HG02763 (cell line): ENCODE data around the gene BCDIN3D.
"Not testable (repeated sequence)": the region's sequence is repeated elsewhere in the genome, so short reads cannot be mapped to it uniquely, and the experiment has no call there.

Experiments used
- ATAC-seq: cut with Tn5 transposase; IDR thresholded peaks from one replicate; pipeline ENCODE4 v1.9.1; 2021; ENCODE audit warnings: mild to moderate bottlenecking, moderate library complexity; ENCODE audit not compliant: unreplicated experiment

The BCDIN3D gene, protein sequence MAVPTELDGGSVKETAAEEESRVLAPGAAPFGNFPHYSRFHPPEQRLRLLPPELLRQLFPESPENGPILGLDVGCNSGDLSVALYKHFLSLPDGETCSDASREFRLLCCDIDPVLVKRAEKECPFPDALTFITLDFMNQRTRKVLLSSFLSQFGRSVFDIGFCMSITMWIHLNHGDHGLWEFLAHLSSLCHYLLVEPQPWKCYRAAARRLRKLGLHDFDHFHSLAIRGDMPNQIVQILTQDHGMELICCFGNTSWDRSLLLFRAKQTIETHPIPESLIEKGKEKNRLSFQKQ

GRCh38 chr12:49842519-49843352 is at the start of gene BCDIN3D:
Gene BCDIN3D (minus strand): TSS chr12:49843106. CDS start chr12:49843087, 19 bp downstream.
- ATAC-seq: peak; percentile 90

DNA sequence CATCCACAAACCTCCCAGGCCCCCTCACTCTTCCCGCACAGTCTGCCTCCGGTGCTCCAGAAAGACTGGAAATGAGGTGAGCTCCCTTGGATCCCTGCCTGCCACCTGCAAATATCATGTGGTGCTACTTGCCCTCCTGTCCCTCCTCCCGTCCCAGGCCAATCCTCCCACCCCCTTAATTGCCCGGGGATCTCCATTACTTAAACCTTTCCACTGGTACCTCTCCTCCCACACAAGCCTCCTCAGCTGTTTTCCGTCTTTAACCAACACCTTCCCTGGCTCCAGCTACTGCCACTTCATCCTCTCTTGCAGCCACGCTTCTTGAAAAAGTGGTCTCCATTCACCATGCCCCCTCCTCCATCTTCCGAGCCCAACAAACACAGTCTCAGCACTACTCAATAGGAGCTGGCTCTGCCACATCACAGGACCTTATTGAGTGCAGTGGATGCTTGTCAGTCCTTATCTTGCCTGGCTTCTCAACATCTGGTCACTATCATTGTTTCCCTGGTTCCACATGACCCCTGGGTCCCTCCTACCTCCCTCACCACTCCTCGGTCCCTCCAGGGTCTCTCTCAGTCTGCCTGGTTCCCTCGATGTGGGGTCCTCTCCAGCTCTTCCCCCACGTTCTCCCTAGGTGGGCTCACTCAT is 49.3 kb upstream of the BCDIN3D start:
- ATAC-seq: no peak

GRCh38 chr12:49891476-49891875 is 48.6 kb upstream of the BCDIN3D start:
- no peak for ATAC-seq

DNA sequence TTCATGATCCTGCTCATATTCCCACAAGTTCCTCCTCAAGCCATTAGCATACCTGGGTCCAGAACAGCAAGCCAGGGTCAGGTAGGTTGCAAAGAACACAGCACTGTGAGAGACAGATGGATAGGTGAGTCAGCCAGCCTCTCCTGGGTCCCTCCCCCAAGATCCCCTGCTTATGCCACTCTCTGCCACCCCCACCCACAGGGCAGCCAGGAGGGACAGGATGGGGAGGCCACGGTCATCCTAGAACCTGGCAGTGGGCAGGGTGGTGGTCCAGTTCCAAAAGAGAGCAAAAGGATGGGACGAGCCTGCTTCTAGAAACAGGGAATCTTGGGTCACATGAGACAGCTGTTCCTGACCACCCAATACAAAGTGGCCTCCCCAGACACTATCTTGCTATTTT is 48.1 kb upstream of the BCDIN3D start:
- ATAC-seq: no peak

DNA sequence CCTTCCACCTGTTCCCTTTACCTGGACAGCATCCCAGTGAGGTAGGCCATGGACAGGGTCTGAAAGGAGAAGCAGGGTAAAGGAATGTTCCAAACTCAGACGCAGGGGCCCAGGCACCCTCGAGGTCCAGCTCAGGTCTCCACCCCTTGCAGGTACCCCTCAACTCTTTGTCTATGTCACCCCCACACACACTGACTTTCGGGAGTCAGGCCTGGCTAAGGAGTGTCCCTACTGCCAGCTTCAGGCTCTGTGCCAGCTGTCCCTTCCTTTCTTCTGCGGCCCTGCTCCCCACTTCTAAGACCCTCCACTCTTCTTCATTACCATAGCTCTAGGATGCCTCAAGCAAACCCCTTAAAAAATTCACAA is 47.2 kb upstream of the BCDIN3D start:
- no peak for ATAC-seq

- no peak for ATAC-seq
These were observed 46.6 kb upstream of the BCDIN3D start for GRCh38 chr12:49889361-49890095.

GRCh38 chr12:49888461-49889151 is 45.7 kb upstream of the BCDIN3D start:
- ATAC-seq: no peak

DNA sequence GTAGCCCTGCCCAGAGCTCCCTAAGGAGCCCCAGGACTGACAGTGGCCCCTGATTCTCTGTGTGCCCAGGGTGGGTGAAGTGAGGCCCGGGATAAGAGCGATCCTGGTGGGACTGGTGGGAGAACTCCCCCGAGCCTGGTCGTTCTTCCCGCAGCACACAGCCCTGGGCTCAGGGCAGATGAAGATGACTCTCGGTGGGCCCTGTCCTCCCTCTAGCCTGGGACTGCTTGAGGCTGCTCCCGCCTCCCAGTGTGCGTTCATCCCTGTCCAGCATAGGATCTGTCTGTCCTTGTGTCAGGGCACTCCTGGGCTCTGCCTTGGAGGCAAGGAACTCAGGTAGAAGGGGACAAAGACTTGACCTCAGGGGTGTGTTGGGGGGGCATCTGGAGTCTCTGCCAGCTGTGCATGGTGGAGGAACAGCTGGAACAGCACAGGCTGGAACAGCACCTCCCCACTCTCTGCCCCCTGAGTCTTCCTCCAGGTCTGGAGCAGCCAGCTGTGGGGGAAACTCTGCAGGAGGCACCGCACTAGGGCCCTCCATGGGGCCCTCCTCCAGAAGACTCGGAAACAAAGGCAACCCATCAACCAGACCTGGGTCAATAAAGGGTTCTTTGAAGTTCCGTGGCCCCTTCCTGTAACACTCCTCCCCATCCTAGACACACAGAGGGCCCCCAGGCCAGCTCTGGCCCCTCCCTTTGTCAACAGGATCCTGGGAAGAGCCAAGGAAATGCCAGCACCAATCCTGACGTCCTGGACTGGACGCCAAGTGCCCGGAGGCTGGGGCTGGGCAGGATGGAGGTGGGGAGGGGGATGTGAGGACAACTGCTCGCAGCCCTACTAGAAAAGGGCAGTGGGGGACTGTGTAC is 44.9 kb upstream of the BCDIN3D start:
- no peak for ATAC-seq

DNA sequence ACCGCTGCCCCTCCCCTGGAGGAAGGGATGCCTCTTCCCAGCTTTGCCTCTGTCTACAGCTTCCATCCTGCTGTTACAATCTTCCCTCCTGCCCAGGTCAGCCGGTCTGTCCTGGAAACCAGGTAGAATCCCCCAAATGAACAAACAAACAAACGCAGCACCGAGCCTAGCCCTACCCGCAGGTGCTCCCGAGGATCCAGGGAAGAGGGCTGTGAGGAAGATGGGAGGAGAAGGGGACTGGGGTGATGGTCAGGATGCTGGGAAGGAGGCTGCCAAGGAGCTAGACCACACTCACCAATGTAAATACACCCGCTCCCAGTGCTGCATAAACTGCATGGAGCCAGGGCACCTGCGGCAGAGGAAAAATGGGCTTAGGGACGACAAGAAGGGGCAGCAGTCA is 44.2 kb upstream of the BCDIN3D start:
- ATAC-seq: no peak

GRCh38 chr12:49885663-49886461 is 43.0 kb upstream of the BCDIN3D start:
- ATAC-seq: no peak

DNA sequence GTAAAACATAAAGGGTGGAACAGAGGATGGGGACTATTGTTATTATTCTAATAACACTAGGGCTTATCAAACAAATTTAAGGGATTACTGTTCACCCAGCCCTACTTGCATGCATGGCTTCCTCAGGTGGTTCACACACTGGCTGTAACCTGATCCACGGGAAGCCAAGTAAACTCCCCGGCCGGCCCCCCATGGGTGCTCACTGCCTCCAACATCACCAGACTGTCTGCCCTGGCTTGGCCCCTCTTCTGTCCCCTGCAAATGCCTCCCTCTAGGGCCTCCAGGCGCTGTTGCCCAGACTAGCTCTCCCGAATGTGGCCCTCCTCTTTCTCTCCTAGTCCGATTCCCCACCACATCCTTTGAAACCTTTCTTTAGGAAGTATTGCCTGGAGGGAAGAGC is 42.2 kb upstream of the BCDIN3D start:
- no peak for ATAC-seq

DNA sequence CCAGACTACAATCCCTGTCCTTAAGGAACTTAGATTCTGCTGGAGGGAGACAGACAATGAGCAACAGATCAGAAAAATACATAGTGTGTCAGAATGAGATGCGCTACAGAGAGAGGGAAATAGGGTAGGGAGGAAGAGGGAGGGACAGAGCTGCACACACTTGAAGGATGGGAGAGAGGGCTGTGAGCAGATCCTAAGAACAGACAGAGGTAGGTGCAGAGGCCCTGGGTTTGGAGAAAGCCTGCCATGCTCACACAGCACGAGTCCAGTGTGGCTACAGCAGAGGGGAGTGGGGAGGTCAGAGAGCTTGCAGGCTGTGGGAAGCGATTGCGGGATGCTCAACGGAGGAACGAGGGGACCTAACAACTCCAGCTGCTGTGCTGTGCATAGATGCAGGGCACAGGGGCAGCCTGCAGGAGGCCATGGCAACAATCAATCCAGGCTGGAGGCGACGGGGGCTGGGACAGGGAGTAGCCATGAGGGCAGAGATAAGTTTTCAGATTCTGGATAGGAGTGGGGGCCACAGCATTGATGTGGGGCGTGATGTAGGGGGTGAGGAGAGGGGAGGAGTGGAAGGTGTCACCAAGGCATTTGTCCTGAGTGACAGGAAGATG is 40.1 kb upstream of the BCDIN3D start:
- no peak for ATAC-seq

DNA sequence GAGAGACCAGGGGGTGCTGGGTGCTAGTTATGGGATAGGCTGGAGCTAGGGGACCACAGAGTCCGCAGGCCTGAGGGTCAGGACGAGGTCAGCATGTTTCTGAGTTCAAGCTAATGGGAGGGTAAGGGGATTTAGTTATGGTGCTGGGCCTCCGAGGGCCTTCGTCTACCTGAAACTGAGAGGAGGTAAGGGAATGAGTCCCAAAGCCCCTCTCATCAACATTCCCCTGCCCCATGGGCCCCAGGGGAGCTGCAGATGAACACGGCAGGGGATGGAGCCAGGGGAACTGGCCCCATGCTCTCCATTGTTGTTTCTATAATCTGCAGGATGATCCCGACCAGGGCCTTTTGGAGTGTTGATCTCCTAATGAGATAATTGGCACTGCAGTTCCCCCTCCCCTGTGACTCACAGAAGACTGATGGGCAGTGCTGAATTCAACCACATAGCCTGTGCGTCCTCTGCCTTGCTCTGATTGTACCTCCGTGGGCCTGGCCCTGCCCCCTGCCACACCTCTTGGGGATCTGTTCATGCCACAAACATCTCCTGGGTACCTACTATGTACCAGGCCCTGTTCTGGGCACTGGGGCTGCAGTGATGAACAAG is 39.4 kb upstream of the BCDIN3D start:
- no peak for ATAC-seq

DNA sequence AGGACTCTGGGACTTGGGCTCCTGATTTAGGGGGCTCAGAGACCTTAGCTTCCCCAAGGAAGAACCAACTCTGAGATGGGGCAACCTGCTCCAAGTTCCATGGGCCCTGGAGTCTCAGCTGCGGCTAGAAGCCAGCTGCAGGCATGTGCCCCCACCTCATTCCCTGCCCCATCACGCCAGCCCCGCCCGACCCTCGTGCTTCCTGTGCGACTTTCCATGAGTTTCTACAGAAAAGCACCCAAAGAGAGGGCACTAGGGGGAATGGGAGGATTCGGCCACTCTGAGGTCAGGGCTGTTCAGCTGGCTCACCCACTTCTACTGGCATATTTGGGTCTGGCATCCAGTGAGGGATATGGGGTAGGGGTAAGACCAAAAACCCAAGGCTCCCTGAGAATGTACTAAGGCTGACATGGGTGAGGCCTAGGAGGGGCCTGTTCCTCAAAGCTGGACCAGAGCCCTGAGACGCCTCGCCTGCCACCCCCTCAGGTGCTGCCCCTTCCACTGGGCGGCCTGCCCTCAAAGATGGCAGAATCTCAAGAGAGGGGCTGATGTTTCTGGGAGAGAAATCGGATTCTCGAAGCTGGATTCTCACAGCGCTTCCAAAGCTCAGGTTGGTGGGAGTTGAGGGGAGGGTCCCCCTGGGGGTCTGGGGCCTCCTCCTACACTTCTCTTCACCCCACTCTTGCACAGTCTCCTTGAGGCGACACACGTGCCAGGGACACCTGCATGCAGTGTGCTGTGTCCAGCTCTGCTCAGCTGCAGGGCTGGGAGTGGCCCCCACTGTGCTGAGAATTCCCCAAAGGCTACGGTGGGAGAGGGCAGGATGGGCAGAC is 38.7 kb upstream of the BCDIN3D start:
- ATAC-seq: no peak

- no peak for ATAC-seq
These were observed 38.0 kb upstream of the BCDIN3D start for GRCh38 chr12:49880756-49881414.

GRCh38 chr12:49879065-49879464 is 36.2 kb upstream of the BCDIN3D start:
- ATAC-seq: not testable (repeated sequence)

DNA sequence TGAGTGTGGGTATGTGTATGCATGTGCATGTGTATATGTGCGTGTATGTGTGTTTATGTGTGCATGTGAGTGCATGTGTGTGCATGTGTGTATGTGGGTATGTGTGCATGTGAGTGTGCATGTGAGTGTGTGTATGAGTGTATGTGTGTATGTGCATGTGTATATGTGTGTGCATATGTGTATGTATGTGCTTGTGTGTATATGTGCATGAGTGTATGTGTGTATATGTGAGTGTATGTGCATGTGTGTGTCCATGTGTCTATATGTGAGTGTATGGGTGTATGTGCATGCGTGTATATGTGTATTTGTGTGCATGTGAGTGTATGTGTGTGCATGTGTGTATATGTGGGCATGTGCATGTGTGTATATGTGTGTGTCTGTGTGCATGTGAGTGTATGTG is 35.1 kb upstream of the BCDIN3D start:
- no peak for ATAC-seq
